Measurements from ENCODE around the gene PUM1.

The PUM1 gene

DNA sequence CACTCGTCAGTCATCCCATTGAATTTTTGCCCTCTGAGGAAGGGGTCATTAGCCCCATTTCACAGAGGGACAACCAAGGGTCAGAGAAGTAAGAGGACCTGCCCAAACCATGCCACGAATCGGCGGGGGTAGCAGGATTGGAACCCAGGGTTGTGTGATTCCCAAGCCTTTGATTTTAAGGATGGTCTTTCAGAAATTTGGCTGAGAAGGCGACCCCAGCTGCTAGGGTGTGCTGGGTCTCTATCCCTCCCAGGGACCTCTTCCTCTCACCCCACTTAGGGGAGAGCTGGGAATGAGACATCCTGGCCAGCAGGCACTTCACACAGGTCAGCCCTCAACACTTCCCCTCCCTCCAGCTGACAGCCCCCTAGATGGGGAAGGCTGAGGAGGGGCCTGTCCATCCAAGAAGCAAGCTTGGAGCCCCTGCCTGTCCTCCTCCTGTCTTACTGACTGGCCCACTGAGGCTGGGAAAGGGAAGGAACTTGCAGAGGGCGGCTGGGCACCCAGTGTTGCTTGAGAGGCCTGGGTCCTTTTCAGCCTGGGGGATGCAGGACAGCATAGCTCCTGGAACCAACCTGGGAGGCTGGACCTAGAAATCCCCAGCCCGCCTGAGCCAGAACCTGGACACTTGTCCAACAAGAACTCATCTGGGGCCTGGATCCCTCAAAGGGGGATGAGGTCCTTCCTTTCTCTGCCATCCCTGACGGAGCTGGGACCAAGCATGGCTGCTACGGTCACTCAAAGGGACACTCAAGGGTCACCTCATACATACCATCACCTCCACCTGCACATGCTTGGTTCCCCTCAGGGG lies 158.7 kb downstream of the PUM1 start:
- no peak for DNase-seq (ENCODE audit: low read depth in 2 of 2)

DNA sequence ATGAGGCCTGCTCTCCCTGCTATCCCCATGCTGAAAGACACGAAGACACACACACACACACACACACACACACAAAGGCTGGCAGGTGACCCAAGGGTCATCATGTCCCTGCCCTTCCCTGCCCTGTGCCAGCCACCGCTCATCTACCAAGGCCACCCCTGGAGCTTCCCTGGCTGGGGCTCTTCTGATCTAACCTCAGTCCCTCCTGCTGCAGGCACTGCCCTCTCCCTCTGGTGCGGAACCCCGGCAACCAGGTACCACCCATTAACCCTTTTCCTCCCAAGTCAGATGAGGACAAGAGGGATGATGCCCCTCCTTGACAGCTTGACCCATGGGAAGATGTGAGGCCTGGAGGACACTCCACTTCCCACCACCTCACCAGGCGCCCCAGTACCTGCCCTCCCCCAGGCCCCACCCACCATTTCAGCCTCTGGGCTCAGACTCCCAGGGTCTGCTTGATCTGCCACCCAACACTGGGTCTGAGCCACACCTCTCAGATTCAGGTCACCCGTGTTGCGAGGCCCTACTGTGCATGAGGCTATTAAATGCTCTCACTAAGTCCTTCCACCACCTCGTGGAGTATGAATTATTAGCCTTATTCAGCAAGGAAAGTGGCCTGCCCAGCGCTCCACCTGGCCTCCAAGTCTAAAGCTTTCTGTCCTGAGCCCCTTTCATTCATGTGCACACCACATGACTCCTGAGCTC lies 159.4 kb downstream of the PUM1 start:
- DNase-seq (ENCODE audit: low read depth in 2 of 2) = no peak

DNA sequence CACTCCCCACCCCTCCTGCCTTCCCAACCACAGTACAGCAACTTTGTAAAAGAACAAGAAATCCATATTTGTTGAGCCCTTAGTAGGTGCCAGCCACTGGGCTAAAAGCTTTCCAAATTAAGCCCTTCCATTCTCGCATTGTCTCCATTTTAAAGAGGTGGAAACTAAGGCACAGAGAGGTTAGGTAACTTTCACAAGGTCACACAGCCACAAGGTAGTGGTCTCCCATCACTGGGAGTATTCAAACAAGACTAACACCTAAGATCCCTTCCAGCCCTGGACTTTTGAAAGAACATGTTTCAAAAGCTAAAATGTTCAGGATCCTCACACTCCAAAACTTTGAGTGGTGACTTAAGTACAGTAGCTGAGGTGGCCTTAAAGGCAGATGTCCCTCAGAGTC lies 160.1 kb downstream of the PUM1 start:
- DNase-seq (ENCODE audit: low read depth in 2 of 2) = no peak

DNA sequence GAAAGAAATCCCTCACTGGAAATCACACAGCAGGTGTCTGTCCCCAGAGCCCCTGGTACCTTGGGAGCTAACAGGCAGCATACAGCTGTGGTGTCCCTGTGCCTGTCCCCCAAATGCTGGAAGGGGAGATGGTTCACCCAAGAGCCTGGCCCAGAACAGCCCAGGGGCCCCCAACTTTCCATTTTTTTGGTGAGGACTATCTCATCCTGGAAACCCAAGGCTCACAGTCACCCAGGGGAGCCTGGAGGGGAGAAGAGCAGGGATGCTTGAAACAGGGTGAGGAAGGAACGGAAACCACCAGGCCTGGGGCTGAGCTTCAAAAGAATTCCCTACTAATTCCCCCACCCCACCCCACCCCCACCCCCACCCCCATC lies 160.6 kb downstream of the PUM1 start:
- no peak for DNase-seq (ENCODE audit: low read depth in 2 of 2)

DNA sequence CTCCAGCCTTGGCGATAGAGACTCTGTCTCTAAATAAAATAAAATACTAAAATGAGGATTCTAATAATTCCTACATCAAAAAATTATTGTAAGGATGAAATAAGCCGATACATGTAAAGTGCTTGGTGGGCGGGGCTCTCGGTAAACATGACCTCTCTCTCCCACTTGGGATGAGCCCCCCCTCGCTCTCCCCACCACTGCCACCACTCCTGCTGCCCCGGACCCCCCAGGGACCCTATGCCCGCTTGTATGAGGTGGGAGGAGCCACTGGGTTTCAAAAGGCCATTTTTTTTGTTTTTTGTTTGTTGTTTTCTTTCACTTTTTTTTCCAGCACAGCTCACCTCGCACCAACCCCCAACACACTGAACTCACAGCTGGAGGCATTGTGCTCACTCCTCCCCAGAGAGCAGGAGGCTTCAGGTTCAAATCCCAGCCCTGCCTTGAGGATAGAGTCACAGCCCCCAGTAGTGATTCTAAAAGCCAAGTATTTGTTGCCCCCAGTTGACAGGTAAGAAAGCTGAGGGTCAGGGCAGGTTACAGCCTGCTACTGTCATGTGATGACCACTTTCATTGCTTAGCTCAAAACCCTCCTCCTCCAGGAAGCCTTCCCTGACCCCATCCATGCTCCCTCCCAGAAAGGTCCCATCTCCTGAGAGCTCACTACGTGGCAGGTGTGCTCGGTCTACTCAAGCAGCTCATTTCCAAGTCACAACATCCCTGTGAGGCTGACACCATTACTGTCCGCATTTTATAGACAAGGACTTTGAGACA lies 161.1 kb downstream of the PUM1 start:
- no peak for DNase-seq (ENCODE audit: low read depth in 2 of 2)

DNA sequence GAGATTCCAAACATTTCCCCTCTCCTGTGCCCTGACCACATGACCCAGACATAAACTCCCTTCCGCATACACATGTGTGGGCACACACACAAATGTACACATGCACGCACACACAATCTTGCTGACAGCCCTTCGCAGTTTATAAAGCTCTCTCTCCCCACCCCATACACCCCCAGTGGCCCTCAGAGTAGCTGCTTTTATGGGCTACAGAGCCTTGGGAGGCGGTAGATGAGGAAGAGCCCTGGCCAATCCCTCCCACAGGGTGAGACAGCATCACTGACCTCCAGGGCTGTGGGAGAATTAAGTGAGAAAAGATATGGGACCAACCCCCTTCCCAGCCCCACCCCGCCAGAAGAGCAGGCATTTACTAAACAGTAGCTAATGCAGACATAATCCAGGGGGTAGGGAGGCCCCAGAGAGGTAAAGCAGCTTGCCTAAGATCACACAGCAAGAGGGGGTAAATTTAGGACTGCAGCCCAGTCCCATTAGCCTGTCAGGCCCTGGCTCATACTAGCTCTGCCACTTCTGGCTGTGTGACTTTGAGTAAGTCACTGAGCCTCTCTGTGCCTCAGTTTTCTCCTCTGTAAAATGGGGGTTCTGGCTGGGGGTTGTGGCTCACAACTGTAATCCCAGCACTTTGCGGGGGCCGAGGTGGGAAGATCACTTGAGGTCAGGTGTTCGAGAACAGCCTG lies 162.0 kb downstream of the PUM1 start:
- no peak for DNase-seq (ENCODE audit: low read depth in 2 of 2)

DNA sequence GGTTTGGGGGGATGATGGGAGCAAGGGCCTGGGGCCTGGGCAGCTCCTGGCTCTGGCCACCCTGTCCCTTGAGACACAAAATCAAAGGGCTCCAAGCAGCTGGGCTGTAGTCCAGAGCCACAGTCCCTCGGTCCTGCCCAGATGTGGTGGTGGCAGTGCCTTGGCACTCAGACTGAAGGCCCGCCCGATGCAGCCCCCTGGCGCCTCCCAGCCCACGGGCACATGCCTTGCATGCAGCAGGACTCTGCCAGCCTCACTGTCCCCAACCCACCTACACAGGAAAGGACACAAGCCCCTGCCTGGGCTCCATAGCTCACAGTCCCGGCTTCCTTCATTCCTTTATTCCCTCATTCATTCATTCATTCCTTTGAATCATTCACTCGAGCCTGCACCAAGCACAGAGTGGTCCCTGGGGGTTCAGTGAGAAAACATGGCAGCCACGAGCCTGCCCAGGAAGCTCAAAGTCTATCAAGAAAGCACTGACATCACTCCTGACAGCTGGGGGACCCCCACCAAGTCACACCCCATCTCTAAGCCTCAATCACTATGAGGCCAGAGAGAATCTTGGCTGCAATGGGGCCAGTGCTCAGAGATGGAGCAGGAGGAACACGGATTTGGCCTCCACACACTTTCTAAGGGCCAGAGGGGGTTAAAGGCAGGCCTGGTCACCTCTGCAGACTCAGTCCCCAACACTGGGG lies 162.8 kb downstream of the PUM1 start:
- DNase-seq (ENCODE audit: low read depth in 2 of 2) = no peak

DNA sequence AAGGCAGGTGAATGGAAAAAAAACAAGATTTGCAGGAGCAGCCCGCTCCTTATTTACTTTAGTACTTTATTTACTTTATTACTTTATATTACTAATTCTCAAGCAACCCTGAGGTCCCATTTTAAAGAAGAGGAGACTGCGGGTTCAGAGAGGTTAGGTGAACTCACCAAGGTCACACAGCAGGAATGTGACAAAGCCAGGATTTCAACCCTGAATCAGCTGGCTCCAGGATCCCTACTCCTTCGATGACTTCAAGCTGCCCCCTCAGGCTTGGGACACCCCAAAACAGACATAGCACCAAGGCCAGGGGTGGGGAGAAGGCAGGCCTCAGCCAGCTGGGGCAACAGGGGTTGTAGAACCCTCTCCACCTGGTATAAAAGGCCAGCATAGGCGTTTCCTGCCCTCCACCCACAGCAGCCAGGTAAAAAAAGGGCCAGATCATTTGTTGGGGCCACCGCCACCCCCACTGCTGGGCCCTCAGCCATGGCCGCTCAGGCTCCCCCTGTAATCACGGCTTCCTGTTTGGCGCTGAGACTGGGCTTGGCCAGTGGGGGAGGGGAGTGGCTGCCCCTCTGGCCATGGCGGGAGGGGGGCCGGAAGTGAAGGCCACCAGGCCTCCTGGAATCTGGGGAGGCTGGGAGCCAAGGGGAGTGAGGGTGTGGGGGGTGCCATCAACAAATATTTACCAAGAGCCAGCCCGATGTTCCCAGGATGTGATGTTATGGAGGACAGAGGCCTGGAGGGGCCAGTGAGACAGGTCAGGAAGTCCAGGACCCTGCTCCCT lies 163.5 kb downstream of the PUM1 start:
- no peak for DNase-seq (ENCODE audit: low read depth in 2 of 2)

DNA sequence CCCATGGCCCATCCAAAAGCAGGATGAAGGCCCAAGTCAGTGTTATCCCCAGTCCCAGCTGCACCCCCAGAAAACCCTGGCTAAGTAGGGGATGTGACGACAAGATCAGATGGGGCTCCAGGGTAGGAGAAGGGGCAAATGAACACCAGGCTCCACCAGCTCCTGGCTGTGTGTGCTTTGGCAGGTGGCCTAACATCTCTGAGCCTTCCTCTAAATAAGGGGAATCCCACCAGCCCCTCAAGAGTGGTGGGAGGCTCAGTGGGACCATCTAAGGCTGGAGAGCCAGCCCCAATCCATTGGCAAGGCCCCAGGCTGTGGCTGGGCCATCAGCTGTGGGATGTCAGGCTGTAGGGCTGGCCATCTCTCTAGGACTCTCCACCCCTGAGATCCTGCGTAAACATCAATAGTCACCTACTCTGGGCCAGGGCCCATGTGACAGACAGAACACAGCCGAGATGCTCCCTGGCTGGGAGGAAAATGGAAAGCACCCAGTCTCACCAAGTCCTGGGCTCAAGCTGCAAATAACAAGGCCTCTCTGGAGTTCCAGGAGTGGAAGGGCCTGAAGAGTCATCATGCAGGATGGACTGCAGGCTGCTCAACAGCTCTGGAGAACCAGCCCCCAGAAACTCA lies 164.5 kb downstream of the PUM1 start:
- DNase-seq (ENCODE audit: low read depth in 2 of 2) = no peak

DNA sequence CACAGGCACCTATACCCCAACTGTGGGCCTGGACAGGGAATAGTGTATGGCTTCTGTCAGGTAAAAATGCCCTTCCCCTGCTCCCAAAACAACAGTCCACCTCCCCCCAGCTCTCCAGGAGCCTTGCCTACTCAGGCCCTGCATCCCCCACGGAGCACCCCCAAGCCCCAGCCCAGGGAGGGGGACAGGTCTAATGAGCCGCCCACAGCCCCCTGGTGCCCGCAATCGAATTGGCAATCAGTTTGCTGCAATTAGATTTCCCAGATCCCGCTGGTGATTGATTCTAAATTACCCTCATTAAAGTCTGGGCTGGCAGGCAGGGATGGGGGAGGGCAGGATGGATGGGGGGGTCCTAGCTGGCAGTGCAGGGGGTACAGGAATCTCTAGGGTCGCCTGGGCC lies 165.0 kb downstream of the PUM1 start:
- no peak for DNase-seq (ENCODE audit: low read depth in 2 of 2)

DNA sequence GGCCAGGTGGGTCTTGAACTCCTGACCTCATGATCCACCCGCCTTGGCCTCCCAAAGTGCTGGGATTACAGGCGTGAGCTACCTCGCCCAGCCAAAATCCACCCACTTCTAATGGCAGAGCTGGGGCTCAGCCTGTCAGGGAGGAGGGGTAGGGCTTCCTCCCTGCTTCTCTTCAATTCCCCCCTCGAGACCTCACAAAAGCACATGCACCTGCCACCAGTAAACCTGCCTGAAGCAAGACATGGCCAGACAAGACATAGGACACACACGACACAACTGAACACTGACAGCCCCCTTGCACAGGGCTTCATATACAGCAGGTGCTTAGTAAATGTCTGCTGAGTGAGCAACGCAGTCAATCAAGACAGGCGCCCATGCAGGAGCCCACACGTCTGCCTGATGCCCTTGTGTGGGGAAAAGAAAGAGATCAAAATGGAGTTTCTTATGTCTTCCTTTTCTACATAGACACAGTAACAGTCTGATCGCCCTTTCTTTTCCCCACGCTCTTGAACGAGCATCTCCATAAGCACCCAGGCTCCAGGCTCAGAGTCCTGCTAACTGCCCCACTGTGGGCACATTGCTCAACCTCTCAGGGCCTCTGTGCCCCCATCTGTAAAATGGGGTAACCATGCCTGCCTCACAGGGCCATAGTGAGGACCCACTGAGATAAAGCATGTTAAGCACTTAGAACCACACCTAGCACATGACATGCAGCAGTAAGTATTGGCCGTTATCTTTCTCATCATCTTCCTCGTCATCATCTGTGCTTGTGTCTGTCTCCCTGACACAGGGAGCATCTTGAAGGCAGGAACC lies 165.7 kb downstream of the PUM1 start:
- DNase-seq (ENCODE audit: low read depth in 2 of 2) = no peak

DNA sequence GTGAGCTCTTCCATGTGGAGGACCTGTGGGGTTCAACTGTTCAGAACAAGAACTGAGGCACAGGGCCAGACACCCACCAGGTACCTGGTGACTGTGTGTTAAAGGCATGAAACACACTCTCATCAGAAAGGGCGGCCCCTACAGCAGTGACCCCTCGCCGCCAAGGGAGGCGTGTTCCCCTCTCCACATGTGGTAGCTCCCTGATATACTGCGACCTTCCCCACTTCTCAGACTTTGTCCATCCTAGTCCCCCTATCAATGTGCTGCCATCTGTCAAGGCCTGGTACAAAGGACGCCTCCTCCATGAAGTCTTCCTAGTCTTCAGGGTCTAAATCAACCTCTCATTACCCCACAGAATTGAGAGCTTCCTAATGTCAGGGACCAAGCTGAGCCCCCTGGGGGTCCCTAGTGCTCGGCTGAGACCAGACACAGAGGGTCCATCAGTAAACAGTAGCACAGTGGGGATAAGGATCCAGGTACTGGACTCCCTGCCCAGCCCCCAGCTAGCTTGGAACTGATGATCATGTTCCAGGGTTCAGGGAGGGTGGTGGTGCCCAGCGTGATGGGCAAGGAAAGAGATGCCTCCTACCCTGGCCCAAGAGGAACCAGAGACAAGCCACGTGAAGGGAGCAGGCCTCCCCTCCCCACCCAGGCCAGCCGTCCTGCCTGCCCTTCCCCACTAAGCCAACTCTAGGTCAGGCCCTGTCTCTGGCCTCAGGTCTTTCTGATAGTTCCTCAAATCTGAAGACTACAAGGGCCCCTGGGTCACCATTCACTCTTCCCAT lies 167.3 kb downstream of the PUM1 start:
- DNase-seq (ENCODE audit: low read depth in 2 of 2) = no peak

DNA sequence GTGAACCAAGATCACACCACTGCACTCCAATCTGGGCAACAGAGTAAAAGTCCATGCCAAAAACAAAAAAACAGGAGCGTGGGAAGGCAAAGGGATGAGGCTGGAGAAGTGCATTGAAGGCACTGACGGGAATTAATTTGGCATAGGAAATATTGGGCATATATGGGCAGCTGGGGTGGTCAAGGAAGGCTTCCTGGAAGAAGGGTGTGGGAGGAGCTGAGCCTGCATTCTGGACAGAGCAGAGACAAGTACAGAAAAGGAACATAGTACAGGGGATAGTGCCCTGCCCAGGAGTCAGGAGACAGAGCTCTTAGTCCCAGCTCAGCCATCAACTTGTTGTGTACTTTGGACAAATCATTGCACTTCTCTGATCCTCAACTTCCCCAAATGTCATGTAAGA lies 168.6 kb downstream of the PUM1 start:
- no peak for DNase-seq (ENCODE audit: low read depth in 2 of 2)

DNA sequence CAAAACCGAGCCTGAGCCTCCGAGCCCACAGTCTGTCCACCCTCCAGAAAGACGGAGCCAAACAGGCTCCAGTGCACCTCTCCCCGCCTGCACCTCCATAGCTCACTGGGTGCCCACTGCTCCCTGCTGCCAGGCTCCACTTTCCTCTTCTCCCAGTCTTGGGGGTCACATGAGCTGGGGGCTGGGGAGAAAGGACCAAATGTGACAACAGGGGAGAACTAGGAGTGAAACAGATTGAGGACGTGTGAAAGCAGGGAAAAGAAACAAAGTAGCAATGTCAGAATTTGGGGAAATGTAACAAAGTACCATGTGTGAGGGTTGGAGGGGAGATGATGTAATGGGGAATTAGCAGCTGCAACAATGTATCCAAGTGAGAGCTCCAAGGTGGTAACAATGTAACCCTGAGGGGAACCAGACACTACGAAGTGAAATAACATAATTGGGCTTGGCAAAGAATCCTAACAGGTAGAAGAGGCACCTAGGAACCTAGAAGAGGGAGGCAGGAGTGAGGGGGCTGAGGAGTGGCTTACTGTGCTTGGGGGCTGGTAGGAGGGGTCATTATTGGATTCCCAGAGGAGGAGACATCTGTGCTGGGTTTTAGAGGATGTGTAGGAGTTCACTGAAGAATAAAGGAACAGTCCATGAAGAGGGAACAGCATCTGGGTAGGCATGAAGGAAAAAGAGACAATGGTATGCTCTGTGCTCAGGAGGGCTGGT lies 169.4 kb downstream of the PUM1 start:
- DNase-seq (ENCODE audit: low read depth in 2 of 2) = no peak

DNA sequence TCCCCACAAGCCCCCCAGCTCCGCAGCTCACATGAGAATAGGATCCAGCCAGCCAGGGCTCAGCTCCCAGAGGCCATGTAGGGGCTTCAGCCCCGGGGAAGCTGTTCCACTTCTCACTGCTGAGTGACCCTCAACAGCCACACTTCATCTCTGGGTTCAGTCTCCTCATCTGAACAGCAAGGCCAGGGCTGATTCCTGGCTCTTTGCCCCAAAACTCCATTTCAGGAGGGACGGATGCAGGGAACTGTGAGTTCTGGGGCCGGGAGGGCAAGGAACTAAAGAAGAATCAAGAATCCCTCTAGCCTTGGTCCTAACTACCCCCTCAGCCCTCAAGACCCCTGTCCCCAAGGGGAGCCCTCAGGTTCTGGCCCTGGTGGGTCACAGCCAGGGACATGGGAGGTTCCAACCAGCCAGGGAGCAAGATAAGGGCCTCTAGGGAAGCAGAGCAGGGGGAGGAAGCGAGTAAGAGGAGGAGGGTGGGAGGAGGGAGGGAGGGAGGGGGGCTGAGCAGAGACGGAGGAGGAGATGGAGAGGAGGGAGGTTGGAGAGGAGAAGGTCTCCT lies 170.1 kb downstream of the PUM1 start:
- DNase-seq (ENCODE audit: low read depth in 2 of 2) = no peak

DNA sequence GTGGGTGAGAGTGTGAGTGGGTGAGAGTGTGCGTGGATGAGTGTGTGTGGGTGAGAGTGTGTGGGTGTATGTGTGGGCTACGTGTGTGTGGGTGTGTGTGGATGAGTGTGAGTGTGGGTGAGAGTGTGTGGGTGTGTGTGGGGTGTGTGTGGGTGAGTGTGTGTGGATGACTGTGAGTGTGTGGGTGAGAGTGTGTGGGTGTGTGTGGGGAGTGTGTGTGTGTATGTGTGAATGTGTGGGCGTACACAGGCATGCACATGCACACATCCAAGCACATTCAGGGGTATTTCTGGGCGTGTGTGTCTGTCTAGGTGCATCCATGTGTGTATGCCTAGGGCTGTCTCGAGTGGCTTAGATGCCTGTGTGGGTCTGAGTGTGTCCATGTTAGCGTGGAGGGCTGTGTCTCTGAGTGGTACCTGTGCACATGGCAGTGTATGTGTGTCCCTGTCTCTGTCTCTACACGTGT lies 171.0 kb downstream of the PUM1 start:
- no peak for DNase-seq (ENCODE audit: low read depth in 2 of 2)

DNA sequence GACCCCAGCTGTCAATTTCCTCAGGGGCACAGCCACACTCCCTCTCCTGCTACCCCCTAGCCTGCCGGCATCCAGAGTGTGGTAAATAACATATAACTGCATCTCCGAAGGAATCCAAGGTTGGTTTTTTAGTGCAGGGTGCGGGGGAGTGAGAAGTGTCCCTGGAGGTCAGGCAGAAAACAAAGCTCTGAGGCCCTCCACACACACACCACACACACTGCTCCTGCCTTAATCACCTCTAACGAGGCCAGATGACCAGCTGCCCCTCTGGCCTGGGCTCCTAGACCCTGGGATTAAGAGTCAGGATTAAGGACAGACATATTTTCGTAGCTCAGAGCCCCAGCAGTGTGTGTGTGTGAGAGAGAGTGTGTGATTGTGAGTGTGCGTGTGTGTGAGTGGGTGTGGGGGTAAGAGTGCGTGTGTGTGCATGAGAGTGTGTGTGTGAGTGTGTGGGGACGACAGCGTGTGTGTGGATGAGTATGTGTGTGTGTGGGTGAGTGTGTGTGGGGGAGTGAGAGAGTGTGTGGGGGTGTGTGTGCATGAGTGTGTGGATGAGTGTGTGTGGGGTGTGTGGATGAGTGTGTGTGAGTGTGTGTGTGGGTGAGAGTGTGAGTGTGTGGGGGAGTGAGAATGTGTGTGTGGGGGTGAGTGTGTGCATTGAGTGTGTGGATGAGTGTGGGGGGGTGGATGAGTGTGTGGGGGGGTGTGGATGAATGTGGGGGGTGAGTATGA lies 171.6 kb downstream of the PUM1 start:
- DNase-seq (ENCODE audit: low read depth in 2 of 2) = no peak

Measured in stimulated activated CD8-positive, alpha-beta memory T cell treated with anti-CD3 and anti-CD28 coated beads, Interleukin-7, amount 100 ng/mL, for 4 hours (primary cell).